ENCODE measurements around the gene ADGRG6. TPM values are rescaled to one million over a fixed set of nuclear protein-coding genes. Genes with fewer than 3 reads are reported as not detected.

ADGRG6 gene
- total and polyA plus RNA-seq, 2 donors (not counting 3 experiments of a cell fraction or from before 2014, with no cell fraction given) = 99.3 to 166 TPM

GRCh38 chr6:142333431-142333830 lies 31.6 kb downstream of the ADGRG6 start:
- Histone ChIP-seq H3K9me1 (replicated peaks; ENCODE audit: control insufficient read depth, extremely low read depth, insufficient read depth, low read length) (no peaks in the 10 kb centered on the region), H3K9me3 (replicated peaks; ENCODE audit: control insufficient read depth, insufficient read depth, low read length) (no peaks in the 10 kb centered on the region), H3K27ac (ENCODE audit: insufficient read depth, low read depth, low read length) (no peak overlapping the region), H3K4me2 (ENCODE audit: insufficient read depth, low read length) (no peak overlapping the region), H3K4me1 (ENCODE audit: control insufficient read depth, extremely low read depth, insufficient read depth, low read length) (peaks cover 61% of the 10 kb centered on the region), H2AFZ (ENCODE audit: low read depth, low read length) (no peak overlapping the region), H3K9ac (replicated peaks; ENCODE audit: extremely low read depth, insufficient read depth, low read length) (no peak overlapping the region), H3K36me3 (ENCODE audit: control insufficient read depth in 2 of 2, extremely low read depth in 1 of 2, insufficient read depth in 2 of 2, low read length in 2 of 2) (no peaks in the 10 kb centered on the region), H3K79me2 (ENCODE audit: control insufficient read depth, insufficient read depth, low read length) (peaks cover 58% of the 10 kb centered on the region), H3K27me3 (ENCODE audit: control insufficient read depth in 2 of 2, insufficient read depth in 2 of 2, low read length in 2 of 2) (no peaks in the 10 kb centered on the region), H3K4me3 (replicated peaks in 1 of 3; ENCODE audit: insufficient read depth in 1 of 3, low read depth in 1 of 3, low read length in 3 of 3) (no peak overlapping the region), H4K20me1 (replicated peaks; ENCODE audit: control insufficient read depth, extremely low read depth, insufficient read depth, low read length) (no peaks in the 10 kb centered on the region)
- no peak for FAIRE-seq
- ChIA-PET CTCF (interaction anchor here (1.0 to 1.7 kb wide), 6 partner anchors 11 to 32 kb away, joined by 3 to 4 read pairs (median 4); no protein-coding TSS in a partner anchor), POLR2A (no interaction called here)
- dilution Hi-C loops (cut with MboI; ENCODE audit: extremely low pct_ligation_motif_present, low sequenced_read_pairs) = no loop called here
- no TSS peak for BruUV-seq (replicated peaks)
- TF ChIP-seq MYC (IDR thresholded peaks at IDR 0.05; ENCODE audit: low read depth, low read length) = no peak
- TF ChIP-seq FOS (IDR thresholded peaks at IDR 0.05; ENCODE audit: borderline replicate concordance, insufficient read depth, low read length) = peak; percentile 25
- no peak for TF ChIP-seq POLR2A (IDR thresholded peaks at IDR 0.05; ENCODE audit: low read depth, low read length)
- TF ChIP-seq CTCF (IDR thresholded peaks at IDR 0.05; ENCODE audit: extremely low read depth in 1 of 2, insufficient read depth in 1 of 2, low read depth in 1 of 2, low read length in 2 of 2) = no peak
- TF ChIP-seq GATA2 (IDR thresholded peaks at IDR 0.05; ENCODE audit: insufficient read depth, insufficient read length, low read depth, low read length) = no peak
- no peak for TF ChIP-seq MAX (IDR thresholded peaks at IDR 0.05; ENCODE audit: insufficient read depth, insufficient read length)
- TF ChIP-seq POLR2AphosphoS5 (IDR thresholded peaks at IDR 0.05; ENCODE audit: insufficient read depth, low read depth, low read length) = no peak
- no peak for TF ChIP-seq EZH2 (IDR thresholded peaks at IDR 0.05; ENCODE audit: borderline replicate concordance, low read depth, low read length, severe bottlenecking)
- peak; percentile 39 for TF ChIP-seq JUN (IDR thresholded peaks at IDR 0.05; ENCODE audit: borderline replicate concordance, insufficient read depth, insufficient read length, low read depth)
- intact Hi-C loops (cut with micrococcal nuclease) = no loop called here
- no peak for DNase-seq (ENCODE audit: low read depth, low spot score)

Data from endothelial cell of umbilical vein (primary cell).